Thyroid gland (tissue), 4 donors: Measurements from ENCODE around the gene SCLY.

Experiments
- CTCF ChIP-seq, 6 experiments: fragments of 200-600 bp in 3 of 6; fragments of 450-650 bp in 3 of 6; sonication (generic) in 3 of 6; IDR thresholded peaks; one replicate each; pipeline ENCODE4 v1.5.1; 2016 to 2019; ENCODE audit warnings: antibody characterized with exemption in 6 of 6, mild to moderate bottlenecking in 2 of 6, inconsistent platforms in 1 of 6, moderate library complexity in 1 of 6
- POLR2A ChIP-seq, 2 donors: fragments of 450-650 bp; IDR thresholded peaks; one replicate each; pipeline ENCODE4 v1.6.1; 2017; ENCODE audit warnings: antibody characterized with exemption in 2 of 2, mild to moderate bottlenecking in 2 of 2, moderate library complexity in 1 of 2

DNA sequence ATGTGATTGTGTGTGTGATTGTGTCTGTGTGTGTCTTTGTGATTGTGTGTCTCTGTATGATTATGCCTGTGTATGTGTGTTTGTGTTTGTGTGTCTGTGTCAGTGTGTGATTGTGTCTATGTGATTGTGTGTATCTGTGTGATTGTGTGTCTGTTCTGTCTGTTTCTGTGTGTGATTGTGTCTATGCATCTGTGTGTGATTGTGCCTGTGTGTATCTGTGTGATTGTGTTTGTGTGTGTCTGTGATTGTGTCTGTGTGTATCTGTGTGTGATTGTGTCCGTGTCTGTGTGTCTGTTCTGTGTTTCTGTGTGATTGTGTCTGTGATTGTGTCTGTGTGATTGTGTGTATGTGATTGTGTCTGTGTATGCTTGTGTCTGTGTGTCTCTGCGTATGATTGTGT is 65.5 kb downstream of the SCLY start:
- TF ChIP-seq CTCF (IDR thresholded peaks at IDR 0.05) = no peak
- TF ChIP-seq POLR2A (IDR thresholded peaks at IDR 0.05) = no peak
